Middle frontal gyrus (tissue), 1 donor: ENCODE measurements around the gene STK11.
A peak's percentile ranks its signal among the peaks of the same experiment; 100 is the strongest.
"Not testable (repeated sequence)": the region's sequence is repeated elsewhere in the genome, so short reads cannot be mapped to it uniquely, and the experiment has no call there.

Source experiments
- DNase-seq: peaks from one replicate; pipeline ENCODE4 v3.0.0-alpha.2; 2015; ENCODE audit warnings: low spot score; ENCODE audit errors: extremely low spot score

Gene STK11

DNA sequence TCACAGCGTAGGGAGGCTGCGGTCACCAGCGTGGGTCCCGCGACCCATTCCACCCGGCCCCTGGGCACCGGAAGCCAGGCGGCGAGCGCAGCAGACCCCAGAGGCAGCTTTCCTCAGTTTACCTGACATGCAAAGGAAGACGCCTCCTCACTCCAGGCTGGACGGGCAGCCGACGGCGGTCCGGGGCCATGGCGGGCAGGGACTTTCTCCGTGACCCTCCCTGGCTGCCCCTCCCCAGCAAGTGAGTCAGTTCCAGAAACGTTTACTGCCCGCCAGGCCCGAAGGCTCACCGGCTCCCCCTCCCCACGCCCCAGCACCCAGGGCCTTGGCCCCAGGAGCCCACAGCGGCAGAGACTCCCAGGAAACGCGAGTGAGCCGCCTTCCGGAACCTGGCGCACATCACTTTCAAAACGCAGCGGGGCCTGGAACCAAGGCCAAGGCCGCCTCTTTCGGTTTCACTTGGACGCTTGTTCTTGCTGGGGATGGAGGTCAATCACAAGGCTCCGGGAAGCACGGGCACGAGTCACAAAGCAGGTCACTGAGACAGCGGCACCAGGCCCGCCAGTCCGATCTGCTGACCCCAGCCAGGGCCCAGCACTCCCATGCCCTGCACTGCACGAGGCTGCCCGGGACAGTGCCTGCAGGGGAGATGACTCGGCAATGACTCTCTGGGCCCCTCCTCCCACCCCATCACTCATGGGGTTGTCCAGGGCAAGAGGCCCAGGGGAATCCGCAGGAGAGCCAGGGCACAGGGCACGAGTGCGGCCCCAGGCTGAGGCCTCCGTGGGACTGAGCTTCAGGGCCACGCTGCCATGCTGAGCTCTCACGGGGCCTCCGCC, 36.8 kb upstream of the STK11 start:
- no peak for DNase-seq

DNA sequence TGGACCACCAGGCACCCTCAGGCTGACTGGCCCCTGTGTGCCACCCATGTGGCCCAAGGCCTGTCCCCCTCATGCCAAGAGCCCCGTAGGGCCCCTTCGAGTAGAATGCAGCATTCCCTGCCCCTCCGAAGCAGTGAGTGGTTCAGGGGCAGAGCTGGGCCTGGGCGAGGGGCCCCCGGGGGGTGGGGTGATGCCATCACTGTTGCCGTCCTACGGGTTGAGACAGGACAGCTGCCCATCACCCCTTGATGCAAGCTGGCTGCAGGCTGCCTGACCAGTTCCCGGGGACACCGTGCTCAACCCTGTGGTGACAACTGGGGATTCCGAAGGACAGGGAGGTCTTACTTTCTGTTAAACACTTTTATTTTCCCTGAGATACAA, 36.2 kb upstream of the STK11 start:
- no peak for DNase-seq

DNA sequence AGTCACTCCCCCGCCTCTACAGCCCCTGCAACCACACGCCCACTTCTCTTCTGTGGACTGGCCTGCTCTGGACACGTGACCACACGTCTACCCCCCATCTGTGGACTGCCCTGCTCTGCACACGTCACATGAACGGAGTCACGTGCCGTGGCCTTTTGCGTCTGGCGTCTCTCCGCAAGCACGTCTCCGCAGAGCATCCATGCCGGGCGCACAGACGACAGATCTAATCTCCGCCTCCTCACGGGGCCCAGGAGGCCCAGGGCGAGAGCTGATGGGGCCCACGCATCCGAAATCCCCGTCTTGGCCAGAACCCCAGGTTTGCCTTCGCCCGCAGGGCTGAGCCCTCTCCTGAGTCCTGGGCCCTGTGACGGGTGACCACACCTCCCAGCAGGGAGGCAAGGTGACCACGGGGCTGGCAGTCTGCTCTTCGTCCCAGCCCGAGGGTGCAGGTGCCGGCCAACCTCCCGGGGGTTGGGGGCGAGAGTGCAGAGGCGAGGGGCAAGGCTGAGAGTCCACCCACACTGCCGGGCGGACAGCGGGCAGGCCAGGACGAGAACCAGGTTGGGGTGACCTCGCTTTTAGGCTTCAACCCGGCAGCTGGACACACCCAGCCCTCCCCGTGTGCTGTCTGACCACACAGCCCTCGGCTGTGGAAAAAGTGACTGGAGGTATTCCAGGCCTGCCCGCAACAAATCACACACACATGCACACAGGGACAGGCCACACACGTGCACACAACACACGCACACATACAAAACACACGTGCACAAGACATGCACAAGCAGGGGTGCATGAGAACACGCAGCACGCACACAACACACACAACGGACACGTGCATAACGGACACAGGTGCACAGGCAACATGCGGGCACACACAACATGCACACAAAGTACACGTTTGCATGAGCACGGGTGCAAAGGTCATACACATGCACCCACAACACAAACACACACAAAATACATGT, 35.4 kb upstream of the STK11 start:
- DNase-seq = peak; percentile 24

DNA sequence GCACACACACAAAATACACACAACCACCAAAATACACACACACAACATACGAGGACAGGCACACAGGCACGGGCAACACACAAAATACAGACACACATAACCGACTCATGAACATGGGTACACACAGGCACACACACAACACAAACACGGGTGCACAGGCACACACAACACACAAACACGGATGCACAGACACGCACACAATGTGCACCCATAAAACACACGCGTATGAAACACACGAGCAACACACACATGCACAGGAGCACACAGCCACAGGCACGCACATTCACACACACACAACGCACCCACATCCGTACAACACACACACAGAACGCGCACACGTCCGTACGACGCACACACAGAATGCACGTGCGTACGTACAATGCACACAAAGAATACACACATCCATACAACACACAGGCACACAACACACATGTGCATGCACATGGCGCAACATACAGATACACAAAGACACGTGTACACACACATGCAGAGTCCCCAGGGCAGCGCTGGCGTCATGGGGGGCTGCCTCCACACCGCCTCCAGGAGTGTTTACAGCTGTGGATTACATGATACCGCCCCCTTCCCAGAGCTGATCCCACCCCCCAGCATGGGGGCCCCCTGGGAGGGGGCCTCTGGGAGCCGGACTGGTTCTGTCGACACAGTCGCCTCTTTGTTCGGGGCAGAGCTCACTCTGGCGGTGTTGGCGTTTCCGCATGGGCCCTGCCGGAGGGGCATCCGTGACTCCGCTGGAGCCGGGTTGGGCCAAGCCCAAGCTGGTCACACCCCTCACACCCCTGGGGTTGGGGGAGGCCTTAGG, 34.4 kb upstream of the STK11 start:
- no peak for DNase-seq

DNA sequence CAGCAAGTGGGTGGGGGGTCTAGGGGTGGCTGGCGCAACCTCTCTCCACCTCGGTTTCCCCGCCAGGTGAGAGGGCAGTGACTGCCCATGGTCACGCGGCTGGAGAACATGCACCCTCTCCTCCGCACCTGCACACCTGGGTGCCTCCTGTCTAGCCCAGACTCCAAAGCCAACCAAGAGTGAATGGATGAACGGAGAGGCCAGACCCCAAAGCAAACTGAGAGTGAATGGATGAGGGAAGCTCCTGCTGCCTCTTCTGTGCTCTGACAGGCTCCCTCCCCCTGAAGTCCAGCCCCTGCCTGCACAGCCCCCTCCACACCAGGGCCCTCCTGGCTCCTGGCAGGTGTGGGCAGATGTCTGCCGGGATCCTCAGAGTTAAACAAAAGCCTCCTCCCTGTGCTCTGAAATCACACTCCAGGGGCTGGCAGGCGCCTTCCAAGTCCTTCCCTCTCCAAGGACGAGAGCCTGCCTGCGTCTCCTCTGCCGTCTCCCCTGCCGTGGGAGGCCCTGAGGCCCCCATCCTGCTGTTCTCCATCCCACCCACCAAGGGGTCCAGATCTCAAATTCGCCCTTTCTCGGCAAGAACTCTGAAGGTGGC, 33.7 kb upstream of the STK11 start:
- no peak for DNase-seq

DNA sequence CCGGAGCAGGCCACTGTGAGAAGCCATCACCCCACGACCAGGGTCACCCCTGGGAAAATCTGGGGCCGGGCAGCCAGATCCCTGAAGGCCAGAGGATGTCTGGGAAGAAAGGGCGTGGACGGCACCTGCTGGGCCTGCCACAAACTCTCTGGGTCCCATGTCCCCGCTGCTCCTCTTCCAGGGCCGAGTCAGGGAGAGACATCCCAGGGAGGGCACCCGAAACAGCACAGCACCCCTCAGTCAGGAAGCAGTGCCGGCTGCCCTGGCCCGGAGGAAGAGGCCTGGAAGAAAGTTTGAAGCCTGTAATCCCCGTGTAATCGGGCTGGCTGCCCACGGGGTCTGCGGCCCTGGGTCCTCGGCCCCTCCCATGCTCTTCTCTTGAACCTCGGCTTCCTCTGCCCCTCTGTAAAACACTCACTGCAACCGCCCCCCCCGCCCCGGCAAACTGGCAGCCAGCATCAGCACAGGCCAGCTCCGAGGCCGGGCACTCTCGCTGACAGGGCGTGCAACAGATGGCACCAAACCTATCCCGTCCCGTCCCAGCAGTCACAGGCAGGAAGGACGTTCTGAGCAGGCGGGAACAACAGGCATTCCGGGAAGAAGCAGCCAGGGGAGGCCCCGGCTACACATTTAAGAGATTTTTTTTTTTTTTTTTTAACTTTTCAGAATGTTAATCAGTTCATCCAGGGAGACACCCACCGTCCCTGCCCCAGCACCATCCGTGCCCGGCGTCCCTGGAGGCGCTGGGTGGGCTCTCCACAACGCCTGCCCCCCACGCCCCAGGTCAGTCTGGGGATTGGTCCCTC, 33.0 kb upstream of the STK11 start:
- no peak for DNase-seq

DNA sequence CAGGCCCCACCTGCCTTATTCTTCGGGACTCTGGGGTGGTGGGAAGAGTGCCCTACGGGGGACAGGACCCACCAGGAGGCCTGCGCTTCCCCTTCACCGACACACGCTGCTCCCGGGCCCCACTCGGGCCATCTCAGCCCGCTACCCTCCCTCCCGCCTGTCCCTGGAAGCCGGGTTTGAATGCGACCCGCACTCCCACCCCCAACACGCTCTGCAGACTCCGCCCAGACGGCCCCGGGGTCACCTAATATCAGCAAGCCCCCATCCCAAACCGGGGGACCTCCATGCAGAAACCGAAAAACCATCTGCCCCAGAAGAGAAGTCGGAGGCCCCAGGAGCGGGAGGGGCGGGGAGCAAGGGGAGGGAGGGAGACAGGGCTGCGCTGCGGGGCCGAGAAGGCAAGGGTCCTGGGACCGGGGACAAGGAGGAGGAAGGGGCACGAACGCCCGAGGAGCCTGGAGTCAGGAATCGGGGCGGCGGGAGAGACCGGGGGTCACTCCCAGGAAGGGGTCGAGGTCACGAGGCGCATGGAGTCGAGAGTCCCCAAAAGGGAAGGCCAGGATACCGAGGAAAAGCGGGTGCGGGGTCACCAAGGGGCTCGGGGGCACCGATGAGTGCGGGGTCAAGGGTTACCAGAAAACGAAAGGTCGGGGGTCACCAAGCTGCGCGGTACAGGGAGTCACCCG, 32.3 kb upstream of the STK11 start:
- no peak for DNase-seq

DNA sequence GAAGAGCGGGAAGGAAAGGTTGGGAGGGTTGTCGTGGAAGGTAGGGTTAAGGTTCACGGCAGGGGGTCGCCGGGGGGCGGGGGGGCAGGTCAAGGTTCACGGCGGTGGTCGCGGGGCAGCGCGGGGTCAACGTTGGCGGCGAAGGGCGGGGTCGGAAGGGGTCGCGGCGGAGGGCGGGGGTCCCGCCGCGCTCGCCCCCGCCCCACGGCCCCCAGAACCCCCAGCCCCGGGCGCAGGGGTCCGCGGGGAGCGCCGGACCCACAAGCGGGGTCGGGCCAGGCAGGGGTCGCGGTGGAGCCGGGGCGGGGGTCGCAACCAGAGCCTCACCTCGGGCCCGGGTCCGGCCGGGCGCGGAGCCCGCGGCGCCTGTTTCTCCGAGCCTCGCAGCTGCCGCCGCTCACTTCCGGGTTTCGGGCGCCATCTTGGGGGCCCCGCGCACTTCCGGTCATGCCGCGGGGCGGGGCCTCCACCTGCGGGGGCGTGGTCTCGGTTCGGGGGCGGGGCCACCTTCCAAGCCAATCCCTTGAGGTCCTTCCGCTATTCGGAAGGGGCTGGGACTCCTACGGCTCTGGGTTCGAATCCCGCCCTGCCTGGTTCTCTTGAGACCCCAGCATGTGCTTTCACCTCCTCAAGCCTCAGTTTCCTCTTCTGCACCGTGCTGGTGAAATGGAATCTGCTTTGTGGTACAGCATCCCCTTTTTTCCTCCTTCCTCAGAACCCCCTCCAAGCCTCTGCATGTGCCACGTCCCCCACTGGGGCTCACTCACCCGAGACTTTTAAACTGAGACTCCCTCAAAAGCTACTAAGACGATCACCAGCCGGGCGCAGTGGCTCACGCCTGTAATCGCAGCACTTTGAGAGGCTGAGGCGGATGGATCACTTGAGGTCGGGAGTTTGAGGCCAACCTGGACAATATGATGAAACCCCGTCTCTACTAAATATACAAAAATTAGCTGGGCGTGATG, 31.5 kb upstream of the STK11 start, which contains the start of gene SBNO2:
Gene SBNO2, minus strand, starts transcription at position 424 of the 965 bp plus-strand sequence. CDS start 19,992 bp downstream, outside the sequence.
- DNase-seq = peak; percentile 72

DNA sequence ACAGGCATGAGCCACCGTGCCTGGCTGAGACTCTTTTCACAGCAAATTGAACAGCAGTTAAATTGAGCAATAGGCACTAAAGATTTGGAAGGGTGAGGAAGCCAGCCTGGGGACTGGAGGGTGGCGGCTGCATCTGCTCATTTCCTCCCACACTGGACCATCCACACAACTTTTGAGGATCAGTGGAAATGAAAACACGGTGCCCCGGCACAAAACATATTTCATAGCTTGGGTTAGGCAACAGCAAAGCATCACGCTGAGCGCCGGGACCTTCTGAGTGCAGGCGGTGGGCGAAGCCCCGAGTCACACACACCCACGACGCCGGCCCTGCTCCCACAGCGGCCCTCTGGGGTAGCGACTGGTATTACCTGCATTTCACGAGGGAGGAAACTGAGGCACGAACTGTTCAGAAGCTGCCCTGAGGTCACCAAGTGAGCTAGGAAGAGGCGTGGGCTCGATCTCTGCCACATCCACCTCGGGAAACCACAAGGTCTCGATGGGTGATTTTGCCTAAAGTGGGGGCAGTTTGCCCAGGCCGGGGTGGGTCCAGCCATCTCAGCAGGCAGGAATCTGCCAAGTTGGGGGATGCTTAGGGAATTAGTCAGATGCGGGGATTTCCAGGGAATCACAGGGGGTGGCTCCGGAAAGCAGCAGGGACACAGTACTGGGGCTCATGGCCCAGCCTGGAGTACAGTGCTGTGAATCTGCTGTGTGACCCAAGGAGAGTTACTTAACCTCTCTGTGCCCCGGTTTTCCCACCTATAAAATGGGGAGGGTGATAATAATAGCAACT, 28.1 kb upstream of the STK11 start:
- no peak for DNase-seq

DNA sequence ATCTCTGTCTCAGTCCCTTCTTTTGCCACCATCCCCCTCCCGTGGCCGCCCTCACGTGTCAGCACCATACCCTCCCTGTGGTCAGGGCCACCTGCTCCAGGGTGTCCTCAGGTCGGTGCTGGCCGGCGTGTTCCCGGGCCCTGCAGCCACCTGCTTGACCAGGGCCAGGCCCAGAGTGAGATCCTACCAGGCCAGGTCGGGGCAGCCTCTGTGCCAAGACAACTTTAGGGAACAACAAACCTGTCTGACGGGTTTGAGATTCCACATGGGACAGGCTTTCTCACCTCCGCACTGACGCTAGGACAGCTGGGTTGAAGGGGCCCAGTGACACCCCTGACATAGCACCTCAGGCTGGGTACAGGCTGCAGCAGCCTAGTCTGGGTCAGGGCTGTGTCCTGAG, 24.0 kb upstream of the STK11 start:
- DNase-seq = no peak

DNA sequence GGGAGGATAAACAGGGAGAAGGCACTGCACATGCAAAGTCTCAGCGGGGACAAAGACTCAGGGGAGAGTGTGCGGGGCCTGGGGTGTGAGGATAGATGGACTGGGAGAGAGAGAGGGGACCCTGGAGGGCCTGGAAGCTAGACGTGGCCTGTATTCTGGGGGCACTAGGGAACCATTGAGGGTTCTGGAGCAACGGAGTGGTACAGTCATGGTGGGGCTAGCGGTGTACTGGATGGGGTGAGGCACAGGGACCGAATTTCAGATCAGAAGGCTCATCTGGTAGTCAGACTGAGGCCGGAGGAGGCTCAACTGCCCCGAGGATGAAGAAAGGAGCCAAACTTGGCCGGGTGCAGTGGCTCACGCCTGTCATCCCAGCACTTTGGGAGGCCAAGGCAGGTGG, 23.5 kb upstream of the STK11 start:
- DNase-seq = no peak

DNA sequence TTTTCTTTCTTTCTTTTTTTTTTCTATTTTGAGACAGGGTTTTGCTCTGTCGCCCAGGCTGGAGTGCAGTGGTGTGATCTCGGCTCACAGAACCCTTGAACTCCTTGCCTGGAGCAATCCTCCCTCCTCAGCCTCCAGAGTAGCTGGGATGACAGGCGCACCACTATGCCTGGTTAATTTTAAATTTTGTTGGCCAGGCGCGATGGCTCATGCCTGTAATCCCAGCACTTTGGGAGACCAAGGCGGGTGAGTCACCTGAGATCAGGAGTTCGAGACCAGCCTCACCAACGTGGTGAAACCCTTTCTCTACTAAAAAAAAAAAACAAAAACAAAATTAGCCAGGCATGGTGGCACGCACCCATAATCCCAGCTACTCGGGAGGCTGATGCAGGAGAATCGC, 22.9 kb upstream of the STK11 start:
- no peak for DNase-seq

DNA sequence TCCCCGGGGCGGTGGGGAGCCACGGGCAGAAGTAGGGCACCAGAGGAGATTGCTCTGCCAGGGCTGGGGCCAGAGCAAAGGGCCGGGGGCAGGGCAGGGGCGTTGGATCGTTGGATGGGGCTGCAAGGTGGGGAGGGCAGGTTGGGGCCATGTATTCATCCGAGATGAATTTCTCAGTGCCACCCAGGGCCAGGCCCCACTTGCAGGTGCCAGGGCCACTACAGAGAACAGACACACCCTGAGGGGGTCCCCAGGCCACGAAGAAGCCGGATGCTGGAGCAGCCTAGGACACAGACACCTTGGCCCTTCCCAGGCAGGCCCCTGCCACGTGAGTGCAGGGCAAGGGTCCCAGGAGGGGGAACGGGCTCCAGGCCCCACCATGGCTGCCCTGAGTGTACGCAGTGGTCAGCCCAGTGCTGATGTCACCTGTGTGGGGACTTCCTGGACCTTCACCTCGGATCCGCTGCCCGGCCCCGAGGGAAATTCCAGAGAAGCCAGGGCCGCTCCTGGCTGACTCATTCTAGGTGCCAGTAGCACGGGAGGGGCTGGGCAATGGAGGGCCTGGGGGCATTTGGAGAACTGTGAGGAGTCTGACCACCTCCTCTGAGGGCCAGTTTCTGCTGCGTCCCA, 21.9 kb upstream of the STK11 start:
- DNase-seq = no peak

DNA sequence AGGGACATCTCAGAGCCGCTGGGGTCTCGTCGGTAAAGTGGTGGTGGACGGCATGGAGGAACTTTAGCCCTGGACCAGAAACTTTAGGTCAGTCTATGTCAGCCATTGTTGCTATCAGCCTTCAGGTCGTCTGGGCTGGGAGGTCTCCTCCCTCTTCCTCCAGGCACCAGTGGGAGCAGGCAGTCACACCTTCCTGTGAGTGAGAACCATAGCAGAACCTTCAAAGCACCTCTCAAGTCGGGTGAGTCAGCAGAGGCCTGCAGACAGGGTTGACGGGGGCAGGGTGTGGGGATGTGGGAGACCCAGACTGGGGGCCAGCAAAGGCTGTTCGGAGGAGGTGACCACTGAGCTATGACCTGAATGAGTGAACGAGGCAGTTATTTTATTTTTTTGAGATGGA, 16.2 kb upstream of the STK11 start:
- no peak for DNase-seq

DNA sequence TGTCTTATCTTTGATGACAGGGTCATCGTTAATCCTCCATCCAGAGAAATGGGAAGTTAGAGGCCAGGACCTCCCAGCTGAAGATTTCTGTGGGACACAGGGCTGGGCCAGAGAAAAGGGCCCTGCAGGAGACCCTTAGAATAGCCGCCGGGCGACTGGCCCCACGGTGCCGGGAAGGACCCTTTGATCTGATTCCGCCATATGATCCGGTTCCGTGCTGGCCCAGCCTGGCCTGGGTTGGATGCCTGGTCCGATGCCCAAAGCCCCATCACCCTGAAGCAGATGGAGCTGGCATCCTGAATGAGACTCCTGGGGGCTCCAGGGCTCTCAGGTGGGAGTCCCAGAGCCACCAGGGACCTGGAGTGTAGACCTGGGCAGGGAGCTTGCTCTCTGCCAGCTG, 6.0 kb upstream of the STK11 start:
- DNase-seq = no peak

DNA sequence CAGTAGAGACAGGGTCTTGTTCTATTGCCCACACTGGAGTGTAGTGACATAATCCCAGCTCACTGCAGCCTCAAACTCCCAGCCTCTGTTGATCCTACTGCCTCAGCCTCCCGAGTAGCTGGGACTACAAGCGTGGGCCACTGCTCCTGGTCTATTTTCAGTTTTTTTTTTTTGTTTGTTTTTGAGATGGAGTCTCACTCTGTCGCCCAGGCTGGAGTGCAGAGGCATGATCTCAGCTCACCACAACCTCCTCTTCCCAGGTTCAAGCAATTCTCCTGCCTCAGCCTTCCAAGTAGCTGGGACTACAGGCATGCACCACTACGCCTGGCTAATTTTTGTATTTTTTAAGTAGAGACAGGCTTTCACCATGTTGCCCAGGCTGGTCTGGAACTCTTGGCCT, 5.0 kb upstream of the STK11 start:
- DNase-seq = not testable (repeated sequence)
